Right ventricle myocardium superior (tissue), 1 donor: Measurements from ENCODE around the gene NUTM1. TPM values are rescaled to one million over a fixed set of nuclear protein-coding genes. Genes with fewer than 3 reads are reported as not detected.

Experiments
- ATAC-seq: fragments of 200-7000 bp; cut with Tn5 transposase; one replicate; pipeline ENCODE4 v1.9.1; 2020; ENCODE audit warnings: mild to moderate bottlenecking; ENCODE audit not compliant: poor library complexity
- DNase-seq: peaks from one replicate; pipeline ENCODE4 v3.0.0-alpha.2; 2020
- intact Hi-C: fragments of 100-400 bp; cut with DNase I; formaldehyde crosslinking; loops from one replicate; pipeline ENCODE4 v1.11.2; 2022
- long read RNA-seq: library from polyadenylated mRNA; unstranded; transcript quantifications from one replicate; pipeline ENCODE4 v2.0.0, GENCODE V29; 2021
- total RNA-seq: library from RNA; stranded (reverse); fragmentation: NEBNext Ultra II Directional; extraction: Animal tissue kit (Norgen Biotek cat#: 25700); gene quantifications from one replicate; pipeline ENCODE4 v1.2.1, GENCODE V29; 2021
- donor health status: DM: no; HTN: yes; CAD: no; lungs with severe emphysema.

The NUTM1 gene
- total RNA-seq: not detected
- long read RNA-seq: 0 reads

- ATAC-seq: peak; percentile 97
- peak; percentile 93 for DNase-seq
- intact Hi-C loops: loop anchor here (1.0 kb wide), 1 partner anchor 24 kb away; the partner anchor contains the start of gene LPCAT4
Measured at GRCh38 chr15:34342737-34343575, at the start of gene NUTM1, which contains the start of gene NOP10. NUTM1 (plus strand) TSS chr15:34343315; CDS start chr15:34343697, 382 bp downstream. NOP10 (minus strand) TSS chr15:34343136; CDS start chr15:34343073, 63 bp downstream.

GRCh38 chr15:34297059-34297458 is 46.1 kb upstream of the NUTM1 start:
- intact Hi-C loops: no loop called here
- ATAC-seq (peak; percentile 63), DNase-seq (no peak)

- no peak for ATAC-seq
- intact Hi-C loops: no loop called here
- DNase-seq: no peak
Measured at GRCh38 chr15:34301058-34301457, 42.1 kb upstream of the NUTM1 start.

GRCh38 chr15:34304613-34305012 is 38.5 kb upstream of the NUTM1 start:
- DNase-seq (no peak), ATAC-seq (no peak)
- intact Hi-C loops: no loop called here

- no peak for DNase-seq
- intact Hi-C loops: no loop called here
- no peak for ATAC-seq
Measured at GRCh38 chr15:34311563-34311962, 31.6 kb upstream of the NUTM1 start.

- intact Hi-C loops: no loop called here
- ATAC-seq (no peak), DNase-seq (no peak)
Measured at GRCh38 chr15:34314491-34315490, 28.3 kb upstream of the NUTM1 start.

GRCh38 chr15:34318277-34319079 is 24.6 kb upstream of the NUTM1 start:
- ATAC-seq: peak; percentile 98
- intact Hi-C loops: no loop called here
- peak; percentile 69 for DNase-seq

GRCh38 chr15:34323217-34323616 is 19.9 kb upstream of the NUTM1 start:
- intact Hi-C loops: no loop called here
- ATAC-seq (no peak), DNase-seq (no peak)

GRCh38 chr15:34324933-34325332 is 18.2 kb upstream of the NUTM1 start:
- DNase-seq (no peak), ATAC-seq (no peak)
- intact Hi-C loops: no loop called here

- no peak for DNase-seq
- no peak for ATAC-seq
- intact Hi-C loops: no loop called here
Measured at GRCh38 chr15:34325368-34325767, 17.7 kb upstream of the NUTM1 start.

GRCh38 chr15:34327906-34328305 is 15.2 kb upstream of the NUTM1 start:
- ATAC-seq (no peak), DNase-seq (no peak)
- intact Hi-C loops: no loop called here

GRCh38 chr15:34329006-34329405 is 14.1 kb upstream of the NUTM1 start:
- no peak for ATAC-seq
- intact Hi-C loops: no loop called here

GRCh38 chr15:34330279-34330678 is 12.8 kb upstream of the NUTM1 start:
- DNase-seq (no peak), ATAC-seq (no peak)
- intact Hi-C loops: no loop called here

More at GRCh38 chr15:34329006-34329405, 14.1 kb upstream of the NUTM1 start:
- no peak for DNase-seq

GRCh38 chr15:34331809-34332208 is 11.3 kb upstream of the NUTM1 start:
- DNase-seq: no peak
- intact Hi-C loops: no loop called here
- ATAC-seq: no peak

GRCh38 chr15:34332553-34333120 is 10.5 kb upstream of the NUTM1 start:
- intact Hi-C loops: no loop called here
- ATAC-seq (no peak), DNase-seq (no peak)

- intact Hi-C loops: no loop called here
Measured at GRCh38 chr15:34334672-34335071, 8.4 kb upstream of the NUTM1 start.

GRCh38 chr15:34335176-34336032 is 7.7 kb upstream of the NUTM1 start:
- ATAC-seq: no peak
- intact Hi-C loops: no loop called here
- no peak for DNase-seq

More at GRCh38 chr15:34334672-34335071, 8.4 kb upstream of the NUTM1 start:
- no peak for DNase-seq
- ATAC-seq: no peak
